ENCODE data around the gene BMPR1A. TPM values are rescaled to one million over a fixed set of nuclear protein-coding genes. Genes with fewer than 3 reads are reported as not detected.

The BMPR1A gene
- total and polyA plus RNA-seq, 2 experiments from 2014 or later: 16.5 to 41.7 TPM

- Histone ChIP-seq H3K4me3 (no peak overlapping the region), H3K9me2 (ENCODE audit: insufficient read depth) (no peaks in the 10 kb centered on the region), H3K9ac (no peak overlapping the region), H3K36me3 (ENCODE audit: low read depth) (no peaks in the 10 kb centered on the region), H2AFZ (no peak overlapping the region), H4K20me1 (ENCODE audit: insufficient read depth) (no peaks in the 10 kb centered on the region), H3K4me1 (ENCODE audit: insufficient read depth) (peaks cover 15% of the 10 kb centered on the region), H3K9me3 (ENCODE audit: low read depth) (no peaks in the 10 kb centered on the region), H3K27me3 (replicated peaks; ENCODE audit: insufficient read depth) (no peaks in the 10 kb centered on the region), H3K27ac (no peak overlapping the region), H3F3A (ENCODE audit: insufficient read depth) (no peaks in the 10 kb centered on the region), H3K79me2 (ENCODE audit: insufficient read depth) (no peaks in the 10 kb centered on the region), H3K4me2 (ENCODE audit: unreplicated experiment) (no peak overlapping the region)
- TF ChIP-seq EZH2phosphoT487 (IDR thresholded peaks at IDR 0.05; ENCODE audit: insufficient read depth, low read depth) (no peak), EZH2 (IDR thresholded peaks at IDR 0.05; ENCODE audit: insufficient read depth, poor library complexity, severe bottlenecking) (no peak)
- in situ Hi-C loops (cut with MboI): no loop called here
- WGBS, 2 experiments (ENCODE audit: low coverage in 1 of 2, low lambda C conversion rate in 2 of 2, missing lambda C conversion rate in 2 of 2): 78 to 81% methylated on average over 9 of the region's 9 CpGs
- no peak for DNase-seq
These were observed 204.5 kb downstream of the BMPR1A start for GRCh38 chr10:86960863-86961434.

GRCh38 chr10:86961481-86962091 lies 205.2 kb downstream of the BMPR1A start:
- H3K9ac ChIP-seq: no peak overlapping the region
- no peaks in the 10 kb centered on the region for H3K79me2 ChIP-seq (ENCODE audit: insufficient read depth)
- no peaks in the 10 kb centered on the region for H3F3A ChIP-seq (ENCODE audit: insufficient read depth)
- peaks cover 21% of the 10 kb centered on the region for H3K4me1 ChIP-seq (ENCODE audit: insufficient read depth)
- no peak for TF ChIP-seq EZH2 (IDR thresholded peaks at IDR 0.05; ENCODE audit: insufficient read depth, poor library complexity, severe bottlenecking)
- TF ChIP-seq EZH2phosphoT487 (IDR thresholded peaks at IDR 0.05; ENCODE audit: insufficient read depth, low read depth): no peak
- in situ Hi-C loops (cut with MboI): no loop called here
- no peak overlapping the region for H2AFZ ChIP-seq
- no peak overlapping the region for H3K4me3 ChIP-seq
- no peaks in the 10 kb centered on the region for H3K9me3 ChIP-seq (ENCODE audit: low read depth)
- WGBS, 2 experiments (ENCODE audit: low coverage in 1 of 2, low lambda C conversion rate in 2 of 2, missing lambda C conversion rate in 2 of 2): 70 to 72% methylated on average over 12 of the region's 12 CpGs
- peak; percentile 69 for DNase-seq
- no peaks in the 10 kb centered on the region for H3K9me2 ChIP-seq (ENCODE audit: insufficient read depth)
- no peaks in the 10 kb centered on the region for H4K20me1 ChIP-seq (ENCODE audit: insufficient read depth)
- no peaks in the 10 kb centered on the region for H3K36me3 ChIP-seq (ENCODE audit: low read depth)
- no peak overlapping the region for H3K27ac ChIP-seq
- H3K27me3 ChIP-seq (replicated peaks; ENCODE audit: insufficient read depth): no peaks in the 10 kb centered on the region
- no peak overlapping the region for H3K4me2 ChIP-seq (ENCODE audit: unreplicated experiment)

GRCh38 chr10:86962136-86962980 lies 205.9 kb downstream of the BMPR1A start:
- no peaks in the 10 kb centered on the region for H3K36me3 ChIP-seq (ENCODE audit: low read depth)
- H3K9ac ChIP-seq: no peak overlapping the region
- no peak for DNase-seq
- no peak overlapping the region for H3K4me2 ChIP-seq (ENCODE audit: unreplicated experiment)
- no peak overlapping the region for H3K27ac ChIP-seq
- H3K79me2 ChIP-seq (ENCODE audit: insufficient read depth): peaks cover 2% of the 10 kb centered on the region; the same call in 1 of the 2 replicates
- no peaks in the 10 kb centered on the region for H4K20me1 ChIP-seq (ENCODE audit: insufficient read depth)
- H3K9me2 ChIP-seq (ENCODE audit: insufficient read depth): no peaks in the 10 kb centered on the region
- H3F3A ChIP-seq (ENCODE audit: insufficient read depth): no peaks in the 10 kb centered on the region
- H3K4me1 ChIP-seq (ENCODE audit: insufficient read depth): peaks cover 23% of the 10 kb centered on the region
- no peaks in the 10 kb centered on the region for H3K27me3 ChIP-seq (replicated peaks; ENCODE audit: insufficient read depth)
- H3K4me3 ChIP-seq: no peak overlapping the region
- H2AFZ ChIP-seq: no peak overlapping the region
- 86 to 90% methylated on average over 7 of the region's 7 CpGs for WGBS, 2 experiments (ENCODE audit: low coverage in 1 of 2, low lambda C conversion rate in 2 of 2, missing lambda C conversion rate in 2 of 2)
- TF ChIP-seq EZH2phosphoT487 (IDR thresholded peaks at IDR 0.05; ENCODE audit: insufficient read depth, low read depth) (no peak), EZH2 (IDR thresholded peaks at IDR 0.05; ENCODE audit: insufficient read depth, poor library complexity, severe bottlenecking) (no peak)
- in situ Hi-C loops (cut with MboI): no loop called here
- H3K9me3 ChIP-seq (ENCODE audit: low read depth): no peaks in the 10 kb centered on the region

GRCh38 chr10:86962981-86963310 lies 206.5 kb downstream of the BMPR1A start:
- DNase-seq: no peak
- no peak overlapping the region for H3K4me3 ChIP-seq
- H3K27ac ChIP-seq: no peak overlapping the region
- H3K9me2 ChIP-seq (ENCODE audit: insufficient read depth): no peaks in the 10 kb centered on the region
- H3K79me2 ChIP-seq (ENCODE audit: insufficient read depth): peaks cover 8% of the 10 kb centered on the region
- no peak overlapping the region for H3K4me2 ChIP-seq (ENCODE audit: unreplicated experiment)
- H3K4me1 ChIP-seq (ENCODE audit: insufficient read depth): peaks cover 28% of the 10 kb centered on the region
- no peaks in the 10 kb centered on the region for H3K9me3 ChIP-seq (ENCODE audit: low read depth)
- no peak overlapping the region for H3K9ac ChIP-seq
- H3K36me3 ChIP-seq (ENCODE audit: low read depth): no peaks in the 10 kb centered on the region
- TF ChIP-seq EZH2 (IDR thresholded peaks at IDR 0.05; ENCODE audit: insufficient read depth, poor library complexity, severe bottlenecking): no peak
- no peak for TF ChIP-seq EZH2phosphoT487 (IDR thresholded peaks at IDR 0.05; ENCODE audit: insufficient read depth, low read depth)
- H3F3A ChIP-seq (ENCODE audit: insufficient read depth): no peaks in the 10 kb centered on the region
- no peak overlapping the region for H2AFZ ChIP-seq
- WGBS, 2 experiments (ENCODE audit: low coverage in 1 of 2, low lambda C conversion rate in 2 of 2, missing lambda C conversion rate in 2 of 2): 95 to 96% methylated on average over 5 to 7 of the region's 7 CpGs
- H4K20me1 ChIP-seq (ENCODE audit: insufficient read depth): no peaks in the 10 kb centered on the region
- H3K27me3 ChIP-seq (replicated peaks; ENCODE audit: insufficient read depth): no peaks in the 10 kb centered on the region
- in situ Hi-C loops (cut with MboI): no loop called here

Measured in GM23248 (cell line).